Gastrocnemius medialis (tissue), 4 donors: ENCODE data around the gene DHRSX. TPM values are rescaled to one million over a fixed set of nuclear protein-coding genes. Genes with fewer than 3 reads are reported as not detected.
"Not testable (repeated sequence)": the region's sequence is repeated elsewhere in the genome, so short reads cannot be mapped to it uniquely, and the experiment has no call there.

Experiments used
- ATAC-seq, 2 donors: fragments of 150-250 bp; one replicate each; pipeline ENCODE4 v1.9.1; 2016
- DNase-seq, 2 donors: peaks; one replicate each; pipeline ENCODE4 v3.0.0-alpha.2; 2019
- H3K27ac ChIP-seq, 4 donors: fragments of 200-600 bp; sonication (generic); 1 replicate in 1 of 4; 2 replicates in 3 of 4; pipeline ENCODE4 v1.5.1; 2016 to 2018; ENCODE audit warnings: mild to moderate bottlenecking in 2 of 4, moderate library complexity in 1 of 4
- H3K27me3 ChIP-seq, 3 donors: fragments of 200-600 bp; sonication (generic) in 2 of 3; 1 replicate in 1 of 3; 2 replicates in 2 of 3; pipeline versions ENCODE4 v1.5.1 to v1.6.0; 2016 to 2019; ENCODE audit warnings: mild to moderate bottlenecking in 1 of 3, moderate library complexity in 1 of 3
- H3K36me3 ChIP-seq, 2 donors: fragments of 200-600 bp; sonication (generic) in 1 of 2; one replicate each; pipeline ENCODE4 v1.5.1; 2017 to 2018
- H3K4me1 ChIP-seq, 2 donors: fragments of 200-600 bp; sonication (generic) in 1 of 2; one replicate each; pipeline ENCODE4 v1.5.1; 2016 to 2017; ENCODE audit warnings: mild to moderate bottlenecking in 2 of 2
- H3K4me3 ChIP-seq, 4 donors: fragments of 200-600 bp; sonication (generic) in 3 of 4; 1 replicate in 1 of 4; 2 replicates in 3 of 4; pipeline ENCODE4 v1.5.1; 2016 to 2019; ENCODE audit warnings: mild to moderate bottlenecking in 2 of 4
- H3K9me3 ChIP-seq, 3 donors: fragments of 200-600 bp; sonication (generic) in 2 of 3; 1 replicate in 1 of 3; 2 replicates in 2 of 3; pipeline ENCODE4 v1.5.1; 2016 to 2019
- POLR2A ChIP-seq, 2 donors: fragments of 450-650 bp; IDR thresholded peaks; one replicate each; pipeline ENCODE4 v1.6.1; 2017; ENCODE audit warnings: antibody characterized with exemption in 2 of 2, mild to moderate bottlenecking in 2 of 2, moderate library complexity in 2 of 2
- in situ Hi-C, 4 donors: fragments of 200-750 bp; cut with MboI; loops; one replicate each; pipeline versions ENCODE4 v1.15.0 to v1.8.0; 2017; ENCODE audit warnings: low sequenced_read_pairs in 4 of 4
- intact Hi-C: fragments of 100-400 bp; cut with DNase I; formaldehyde crosslinking; loops from one replicate; pipeline ENCODE4 v1.15.1; 2023; ENCODE audit warnings: low total_unique reads
- total RNA-seq, 4 donors: library from RNA; depleted of rRNA; stranded (reverse); fragments of >200 nt; gene quantifications; one replicate each; pipeline versions ENCODE4 v1.1.0 to v1.2.3, GENCODE V29; 2016
- TF ChIP-seq, protein P1 (sequence below), 5 experiments: fragments of 450-650 bp in 3 of 5; fragments of 200-600 bp in 2 of 5; sonication (generic) in 2 of 5; IDR thresholded peaks in 4 of 5; conservative IDR thresholded peaks in 1 of 5; 1 replicate in 4 of 5; 2 replicates in 1 of 5; pipeline ENCODE4 v1.5.1; 2016 to 2019; ENCODE audit warnings: antibody characterized with exemption in 5 of 5, mild to moderate bottlenecking in 3 of 5, moderate library complexity in 3 of 5

DHRSX gene
- total RNA-seq, 4 donors from 2014 or later = 9.8 to 31.1 (median 13.6) TPM

- H3K4me3 ChIP-seq = no peak overlapping the region
- no peaks in the 10 kb centered on the region for H3K9me3 ChIP-seq
- no peaks in the 10 kb centered on the region for H3K4me1 ChIP-seq
- in situ Hi-C loops = no loop called here
- ATAC-seq = no peak
- no peak for TF ChIP-seq POLR2A (IDR thresholded peaks at IDR 0.05)
- TF ChIP-seq, protein P1, sequence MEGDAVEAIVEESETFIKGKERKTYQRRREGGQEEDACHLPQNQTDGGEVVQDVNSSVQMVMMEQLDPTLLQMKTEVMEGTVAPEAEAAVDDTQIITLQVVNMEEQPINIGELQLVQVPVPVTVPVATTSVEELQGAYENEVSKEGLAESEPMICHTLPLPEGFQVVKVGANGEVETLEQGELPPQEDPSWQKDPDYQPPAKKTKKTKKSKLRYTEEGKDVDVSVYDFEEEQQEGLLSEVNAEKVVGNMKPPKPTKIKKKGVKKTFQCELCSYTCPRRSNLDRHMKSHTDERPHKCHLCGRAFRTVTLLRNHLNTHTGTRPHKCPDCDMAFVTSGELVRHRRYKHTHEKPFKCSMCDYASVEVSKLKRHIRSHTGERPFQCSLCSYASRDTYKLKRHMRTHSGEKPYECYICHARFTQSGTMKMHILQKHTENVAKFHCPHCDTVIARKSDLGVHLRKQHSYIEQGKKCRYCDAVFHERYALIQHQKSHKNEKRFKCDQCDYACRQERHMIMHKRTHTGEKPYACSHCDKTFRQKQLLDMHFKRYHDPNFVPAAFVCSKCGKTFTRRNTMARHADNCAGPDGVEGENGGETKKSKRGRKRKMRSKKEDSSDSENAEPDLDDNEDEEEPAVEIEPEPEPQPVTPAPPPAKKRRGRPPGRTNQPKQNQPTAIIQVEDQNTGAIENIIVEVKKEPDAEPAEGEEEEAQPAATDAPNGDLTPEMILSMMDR (IDR thresholded peaks at IDR 0.05 in 4 of 5, conservative IDR thresholded peaks at IDR 0.05 in 1 of 5) = no peak
- intact Hi-C loops = no loop called here
- no peak overlapping the region for H3K27ac ChIP-seq
- no peaks in the 10 kb centered on the region for H3K27me3 ChIP-seq
- H3K36me3 ChIP-seq = no peaks in the 10 kb centered on the region
- no peak for DNase-seq
These were observed 256.8 kb downstream of the DHRSX start for GRCh38 chrX:2243913-2244460.

DNA sequence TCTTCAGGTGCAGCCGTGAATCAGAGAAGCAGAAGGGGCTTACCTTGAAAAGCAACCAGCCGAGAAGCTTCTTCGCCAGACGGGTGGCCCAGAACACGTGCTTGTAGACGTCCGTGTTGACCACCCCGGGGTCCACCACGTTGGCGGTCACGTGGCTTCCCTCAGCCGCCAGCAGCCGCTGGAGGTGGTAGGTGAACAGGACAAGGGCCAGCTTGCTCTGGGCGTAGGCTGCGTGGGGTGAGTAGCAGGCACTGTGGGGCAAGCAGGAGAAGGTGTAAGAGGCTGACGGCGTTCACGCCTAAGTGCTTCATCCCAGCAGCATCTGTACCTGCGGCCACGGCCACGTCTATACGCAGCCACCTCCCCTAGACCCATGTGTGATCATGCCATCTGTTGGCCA lies 257.8 kb downstream of the DHRSX start:
- intact Hi-C loops (no loop called here), in situ Hi-C loops (no loop called here)
- ATAC-seq (no peak), DNase-seq (no peak)
- Histone ChIP-seq H3K36me3 (no peaks in the 10 kb centered on the region), H3K27me3 (no peaks in the 10 kb centered on the region), H3K4me3 (no peak overlapping the region), H3K9me3 (no peaks in the 10 kb centered on the region), H3K4me1 (no peaks in the 10 kb centered on the region), H3K27ac (no peak overlapping the region)
- TF ChIP-seq, protein P1 (IDR thresholded peaks at IDR 0.05 in 4 of 5, conservative IDR thresholded peaks at IDR 0.05 in 1 of 5) = no peak
- TF ChIP-seq POLR2A (IDR thresholded peaks at IDR 0.05) = no peak

DNA sequence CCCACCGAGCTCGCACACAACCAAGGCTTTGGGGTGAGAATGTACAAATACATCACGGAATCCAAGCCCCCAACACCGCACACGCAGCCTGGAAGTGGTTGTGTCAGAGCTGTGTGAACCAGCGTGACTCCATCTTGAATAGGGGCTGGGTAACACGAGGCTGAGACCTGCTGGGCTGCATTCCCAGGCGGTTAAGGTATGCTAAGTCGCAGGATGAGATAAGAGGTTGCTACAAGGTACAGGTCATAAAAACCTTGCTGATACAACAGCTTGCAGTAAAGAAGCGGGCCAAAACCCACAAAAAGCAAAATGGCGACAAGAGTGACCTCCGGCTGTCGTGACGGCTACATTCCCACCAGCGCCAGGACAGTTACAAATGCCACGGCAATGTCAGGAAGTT lies 258.4 kb downstream of the DHRSX start:
- ATAC-seq (no peak), DNase-seq (no peak)
- intact Hi-C loops (no loop called here), in situ Hi-C loops (no loop called here)
- no peaks in the 10 kb centered on the region for H3K36me3 ChIP-seq
- no peaks in the 10 kb centered on the region for H3K4me1 ChIP-seq
- H3K4me3 ChIP-seq = no peak overlapping the region
- no peak overlapping the region for H3K27ac ChIP-seq
- no peaks in the 10 kb centered on the region for H3K27me3 ChIP-seq
- H3K9me3 ChIP-seq = no peaks in the 10 kb centered on the region
- TF ChIP-seq POLR2A (IDR thresholded peaks at IDR 0.05) = no peak
- TF ChIP-seq, protein P1 (IDR thresholded peaks at IDR 0.05 in 4 of 5, conservative IDR thresholded peaks at IDR 0.05 in 1 of 5) = no peak

DNA sequence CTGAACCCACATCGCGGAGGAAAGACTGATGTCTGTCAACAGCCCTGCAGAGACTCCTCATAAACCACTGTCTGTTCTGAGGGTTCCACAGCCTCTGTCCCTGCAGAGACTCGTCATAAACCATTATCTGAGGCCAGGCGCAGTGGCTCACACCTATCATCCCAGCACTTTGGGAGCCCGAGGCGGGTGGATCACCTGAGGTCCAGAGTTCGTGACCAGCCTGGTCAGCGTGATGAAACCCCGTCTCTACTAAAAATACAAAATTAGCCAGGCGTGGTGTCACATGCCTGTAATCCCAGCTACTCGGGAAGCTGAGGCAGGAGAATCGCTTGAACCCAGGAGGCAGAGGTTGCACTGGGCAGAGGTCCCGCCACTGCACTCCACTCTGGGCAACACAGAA lies 259.3 kb downstream of the DHRSX start:
- H3K4me3 ChIP-seq, H3K36me3 ChIP-seq, H3K9me3 ChIP-seq, DNase-seq, intact Hi-C loops, in situ Hi-C loops, H3K27me3 ChIP-seq, ATAC-seq, H3K27ac ChIP-seq, H3K4me1 ChIP-seq: not testable (repeated sequence)

DNA sequence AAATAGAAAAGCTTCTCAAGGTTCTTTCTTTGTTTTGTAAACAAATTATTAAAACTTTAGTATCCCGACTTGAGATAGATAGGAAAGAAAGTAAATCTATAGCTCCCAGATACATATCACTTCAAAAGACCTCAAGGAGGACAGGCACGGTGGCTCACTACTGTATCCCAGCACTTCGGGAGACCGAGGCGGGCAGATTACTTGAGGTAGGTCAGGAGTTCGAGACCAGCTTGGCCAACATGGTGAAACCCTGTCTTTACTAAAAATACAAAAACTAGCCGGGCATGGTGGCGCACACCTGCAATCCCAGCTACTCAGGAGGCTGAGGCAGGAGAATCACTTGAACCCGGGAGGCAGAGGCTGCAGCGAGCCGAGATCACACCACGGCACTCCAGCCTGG lies 260.0 kb downstream of the DHRSX start:
- H3K27ac ChIP-seq, ATAC-seq, DNase-seq, H3K27me3 ChIP-seq, intact Hi-C loops, H3K4me3 ChIP-seq, H3K9me3 ChIP-seq, in situ Hi-C loops, H3K36me3 ChIP-seq, H3K4me1 ChIP-seq: not testable (repeated sequence)

DNA sequence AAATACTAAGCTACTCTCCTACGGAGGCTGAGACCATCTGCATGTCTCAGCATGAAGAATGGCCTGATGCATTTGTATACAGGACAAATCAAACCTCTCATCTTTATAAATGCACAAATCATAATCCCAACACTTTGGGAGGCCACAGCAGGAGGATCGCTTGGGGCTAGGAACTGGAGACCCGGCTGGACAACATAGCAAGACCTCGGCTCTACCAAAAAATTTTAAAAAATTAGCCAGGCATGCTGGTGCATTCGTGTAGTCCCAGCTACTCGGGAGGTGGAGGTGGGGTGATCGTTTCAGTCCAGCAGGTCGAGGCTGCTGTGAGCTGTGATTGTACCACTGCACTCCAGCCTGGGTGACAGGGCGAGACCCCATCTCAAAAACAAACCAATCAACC lies 262.8 kb downstream of the DHRSX start:
- Histone ChIP-seq H3K9me3 (no peaks in the 10 kb centered on the region), H3K4me3 (no peak overlapping the region), H3K36me3 (no peaks in the 10 kb centered on the region), H3K27me3 (no peaks in the 10 kb centered on the region), H3K4me1 (no peaks in the 10 kb centered on the region), H3K27ac (no peak overlapping the region)
- no peak for DNase-seq
- intact Hi-C loops (no loop called here), in situ Hi-C loops (no loop called here)
- no peak for ATAC-seq
- no peak for TF ChIP-seq POLR2A (IDR thresholded peaks at IDR 0.05)
- TF ChIP-seq, protein P1 (IDR thresholded peaks at IDR 0.05 in 4 of 5, conservative IDR thresholded peaks at IDR 0.05 in 1 of 5) = no peak
